ENCODE data around the gene TRIM44. TPM values are rescaled to one million over a fixed set of nuclear protein-coding genes. Genes with fewer than 3 reads are reported as not detected.
"Not testable (repeated sequence)": the region's sequence is repeated elsewhere in the genome, so short reads cannot be mapped to it uniquely, and the experiment has no call there.

Gene TRIM44
- total RNA-seq, 1 experiment from 2014 or later = 16.9 TPM

DNA sequence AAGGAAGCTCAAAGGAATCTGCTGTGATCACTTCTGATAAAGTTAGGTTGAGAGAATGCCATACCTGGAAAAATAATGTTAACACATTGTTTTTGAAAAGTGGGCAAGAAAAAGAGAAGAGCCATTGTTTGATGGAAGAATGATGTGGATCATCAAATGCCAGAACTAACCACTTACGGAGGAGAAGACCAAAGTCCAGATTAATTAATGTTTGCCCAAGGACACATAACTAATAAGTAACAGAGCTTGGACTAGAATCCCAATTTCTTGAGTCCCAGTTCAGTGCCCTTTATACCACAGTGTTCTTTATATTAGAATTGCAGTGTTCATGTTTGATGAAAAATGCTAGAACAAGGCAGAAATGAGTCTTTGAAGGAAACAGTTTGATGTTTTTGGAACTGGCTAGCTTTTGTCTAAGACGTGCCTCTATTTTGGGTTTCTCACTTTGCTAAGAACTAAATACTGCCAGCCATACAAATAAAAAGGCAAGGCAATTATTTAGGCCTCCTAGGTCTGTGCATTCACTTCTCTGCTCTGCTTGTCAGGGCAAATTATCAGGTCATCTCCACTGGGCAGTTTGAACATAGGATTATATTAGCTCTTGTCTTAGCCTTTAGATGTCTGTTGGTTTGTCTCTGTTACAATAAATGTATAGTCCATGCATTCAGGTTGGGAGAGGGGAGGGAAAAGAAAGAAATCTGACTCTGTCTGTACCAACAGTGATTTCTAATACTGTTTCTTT lies 72.3 kb downstream of the TRIM44 start:
- H3K36me3 ChIP-seq (replicated peaks; ENCODE audit: control insufficient read depth, insufficient read depth, low read length) = no peaks in the 10 kb centered on the region
- no peak overlapping the region for H3K4me3 ChIP-seq (ENCODE audit: insufficient read depth, low read depth, low read length)
- no peak for DNase-seq
- no peaks in the 10 kb centered on the region for H3K27me3 ChIP-seq (ENCODE audit: control insufficient read depth, insufficient read depth, low read length)

DNA sequence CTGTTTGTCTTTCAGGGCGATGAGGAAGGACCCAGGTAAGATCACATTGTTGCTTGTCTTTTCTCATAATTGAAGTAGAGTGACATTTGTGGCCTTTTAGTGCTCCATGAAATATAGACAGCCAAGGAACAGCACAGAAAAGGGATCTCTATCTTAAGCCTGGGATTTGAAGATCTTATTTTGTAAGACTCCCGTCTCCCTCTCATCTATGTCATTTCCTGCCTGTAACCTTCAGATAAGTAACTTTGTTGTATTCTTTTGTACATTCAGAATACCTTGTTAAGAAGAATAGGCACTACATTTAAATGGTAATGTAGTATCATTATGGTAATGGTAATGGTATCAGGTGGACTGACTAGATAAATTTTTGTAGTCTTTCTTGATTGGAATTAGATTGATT lies 72.8 kb downstream of the TRIM44 start:
- no peak for DNase-seq
- no peaks in the 10 kb centered on the region for H3K27me3 ChIP-seq (ENCODE audit: control insufficient read depth, insufficient read depth, low read length)
- H3K36me3 ChIP-seq (replicated peaks; ENCODE audit: control insufficient read depth, insufficient read depth, low read length) = no peaks in the 10 kb centered on the region
- no peak overlapping the region for H3K4me3 ChIP-seq (ENCODE audit: insufficient read depth, low read depth, low read length)

DNA sequence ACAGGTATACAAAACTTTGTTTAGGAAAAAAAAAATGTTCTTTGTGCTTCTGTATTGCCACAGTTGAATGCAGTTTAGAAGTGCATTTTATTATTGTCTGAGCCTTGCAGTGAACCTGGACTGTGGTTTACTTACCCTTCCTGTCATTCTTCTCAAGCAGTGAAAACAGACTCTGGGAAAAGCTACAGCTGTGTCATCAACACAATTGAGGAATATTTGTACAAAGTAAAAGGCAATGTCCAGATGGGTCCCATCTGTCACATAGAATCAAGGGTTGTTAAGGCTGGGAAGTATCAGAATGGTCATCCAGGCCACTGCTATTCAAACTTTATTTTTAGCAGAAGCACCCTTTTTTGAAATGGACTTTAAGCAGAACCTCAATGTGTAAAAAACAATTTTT lies 73.3 kb downstream of the TRIM44 start:
- H3K27me3 ChIP-seq (ENCODE audit: control insufficient read depth, insufficient read depth, low read length) = no peaks in the 10 kb centered on the region
- no peak for DNase-seq
- no peaks in the 10 kb centered on the region for H3K36me3 ChIP-seq (replicated peaks; ENCODE audit: control insufficient read depth, insufficient read depth, low read length)

DNA sequence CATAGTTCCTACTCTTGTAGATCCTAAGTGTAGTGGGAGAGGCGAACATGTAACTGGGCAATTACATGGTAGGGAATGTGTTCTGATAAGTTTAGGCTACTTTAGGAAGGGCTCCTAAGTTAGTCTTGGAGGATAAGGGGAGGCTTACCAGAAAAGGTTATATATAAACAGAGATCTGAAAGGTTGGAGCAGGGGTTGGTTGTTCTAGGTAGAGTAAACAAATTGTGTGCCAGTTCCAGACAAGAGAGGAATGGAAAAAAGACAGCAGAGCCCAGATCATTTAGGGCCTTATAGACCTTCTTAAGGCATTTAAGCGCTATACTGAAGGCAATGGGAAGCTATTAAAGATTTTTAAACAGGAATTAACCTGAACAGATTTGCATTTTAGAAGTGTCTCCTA lies 74.4 kb downstream of the TRIM44 start:
- Histone ChIP-seq H3K27me3 (ENCODE audit: control insufficient read depth, insufficient read depth, low read length) (no peaks in the 10 kb centered on the region), H3K36me3 (replicated peaks; ENCODE audit: control insufficient read depth, insufficient read depth, low read length) (no peaks in the 10 kb centered on the region), H3K4me3 (ENCODE audit: insufficient read depth, low read depth, low read length) (no peak overlapping the region)
- no peak for DNase-seq

More for the DNA sequence above, 73.3 kb downstream of the TRIM44 start:
- H3K4me3 ChIP-seq (ENCODE audit: insufficient read depth, low read depth, low read length) = no peak overlapping the region

DNA sequence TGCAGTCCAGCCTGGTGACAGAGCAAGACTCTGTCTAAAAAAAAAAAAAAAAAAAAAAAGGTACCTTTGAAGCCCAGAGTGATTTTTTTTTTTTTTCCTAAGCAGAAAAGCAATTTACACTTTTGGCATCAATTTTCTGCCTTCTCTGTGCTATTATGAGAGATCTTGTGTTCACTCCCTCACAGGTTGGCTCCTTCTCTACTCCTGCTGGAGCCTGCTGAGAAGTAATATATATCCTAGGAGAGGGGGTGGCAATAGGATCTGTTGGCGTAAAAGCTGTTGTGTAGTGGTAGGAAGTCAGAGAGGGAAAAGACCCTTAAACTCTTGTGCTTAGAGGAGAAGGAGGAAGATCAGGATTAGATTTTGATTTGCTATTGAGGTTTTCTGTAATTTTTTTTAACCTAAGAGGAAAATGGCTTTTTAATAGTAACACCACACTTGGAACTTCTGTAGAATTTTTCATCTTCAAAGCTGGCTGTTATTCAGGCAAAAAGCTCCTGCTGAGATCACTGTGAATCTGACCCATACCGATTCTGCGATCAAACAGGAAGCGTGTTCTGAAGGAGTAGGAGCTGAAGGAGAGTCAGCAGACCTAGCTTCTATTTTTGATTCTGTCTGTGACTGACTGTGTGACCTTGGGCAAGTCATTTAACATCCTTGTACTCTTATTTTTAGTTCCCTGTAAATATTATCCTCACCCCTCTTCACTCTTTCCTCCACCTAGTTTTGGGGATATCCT lies 77.7 kb downstream of the TRIM44 start:
- no peak for DNase-seq
- no peaks in the 10 kb centered on the region for H3K27me3 ChIP-seq (ENCODE audit: control insufficient read depth, insufficient read depth, low read length)
- no peaks in the 10 kb centered on the region for H3K36me3 ChIP-seq (replicated peaks; ENCODE audit: control insufficient read depth, insufficient read depth, low read length)
- no peak overlapping the region for H3K4me3 ChIP-seq (ENCODE audit: insufficient read depth, low read depth, low read length)

DNA sequence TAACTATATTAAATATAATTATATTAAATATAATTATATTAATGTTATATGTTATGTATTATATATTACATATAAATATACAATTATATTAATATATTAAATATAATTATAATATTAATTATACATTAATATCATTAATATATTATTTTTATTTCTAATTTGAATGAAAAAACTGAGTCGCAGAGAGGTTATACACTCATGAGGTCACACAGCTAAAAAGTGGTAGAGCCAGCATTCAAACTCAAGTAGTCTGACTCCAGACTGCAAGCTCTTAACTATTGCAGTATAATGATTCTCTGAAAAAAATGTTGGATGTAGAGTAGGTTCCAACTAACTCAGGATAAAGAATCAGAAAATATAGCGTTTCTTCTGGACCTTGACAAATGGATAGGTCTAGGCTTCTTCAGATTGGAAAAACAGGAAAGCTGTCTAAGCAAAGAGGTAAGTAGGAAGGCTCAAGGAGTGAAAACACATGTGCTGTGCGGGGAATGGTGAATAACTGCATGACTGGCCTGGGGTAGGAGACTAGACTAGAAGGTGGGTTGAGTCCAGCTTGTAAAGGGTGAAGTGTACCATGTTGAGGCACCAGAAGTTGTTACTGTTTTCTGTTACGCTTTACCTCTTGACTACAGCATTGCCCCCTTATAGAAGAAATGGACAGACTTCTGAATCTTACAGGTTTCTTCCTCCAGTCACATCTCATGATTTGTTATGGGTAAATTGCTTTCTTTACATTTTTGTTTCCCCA lies 80.3 kb downstream of the TRIM44 start:
- H3K4me3 ChIP-seq (ENCODE audit: insufficient read depth, low read depth, low read length) = no peak overlapping the region
- no peak for DNase-seq
- no peaks in the 10 kb centered on the region for H3K27me3 ChIP-seq (ENCODE audit: control insufficient read depth, insufficient read depth, low read length)
- no peaks in the 10 kb centered on the region for H3K36me3 ChIP-seq (replicated peaks; ENCODE audit: control insufficient read depth, insufficient read depth, low read length)

DNA sequence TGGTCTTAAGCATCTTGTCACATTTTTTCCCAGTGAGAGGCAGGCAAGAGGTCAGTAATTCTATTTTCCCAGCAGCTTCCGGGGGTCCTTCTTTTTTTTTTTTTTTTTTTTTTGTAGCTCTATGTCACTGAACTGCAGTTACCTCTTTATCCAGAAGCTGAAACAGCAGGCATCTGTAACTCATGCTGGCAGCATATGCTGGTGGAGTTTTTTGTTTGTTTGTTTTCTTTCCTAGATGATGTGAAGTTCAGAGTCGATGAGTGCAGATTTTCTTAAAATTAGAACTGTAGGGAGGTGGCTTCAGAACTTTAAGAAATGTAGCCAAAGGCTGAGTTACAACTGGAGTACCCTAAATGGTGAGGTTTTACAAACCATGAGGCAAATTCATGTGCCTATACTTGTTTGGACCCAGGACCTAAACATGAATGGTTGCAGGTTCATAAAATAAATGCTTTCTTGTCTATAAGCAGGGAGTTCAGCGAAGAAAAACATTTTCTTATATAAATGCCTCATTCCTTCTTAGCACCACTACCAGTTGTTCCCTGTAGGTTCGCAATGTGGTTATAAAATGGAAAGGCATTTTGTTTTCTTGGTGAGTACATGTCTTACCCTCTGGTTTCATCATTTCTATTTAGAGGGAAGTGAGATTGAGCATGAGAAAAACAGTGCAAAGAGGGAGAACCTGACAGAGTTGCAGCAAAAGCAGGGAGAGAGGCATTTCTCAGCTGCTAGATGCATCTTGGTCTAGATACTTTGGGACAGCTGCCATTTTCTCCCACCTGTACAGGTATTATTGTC lies 84.0 kb downstream of the TRIM44 start:
- Histone ChIP-seq H3K4me3 (ENCODE audit: insufficient read depth, low read depth, low read length) (no peak overlapping the region), H3K36me3 (replicated peaks; ENCODE audit: control insufficient read depth, insufficient read depth, low read length) (no peaks in the 10 kb centered on the region), H3K27me3 (ENCODE audit: control insufficient read depth, insufficient read depth, low read length) (no peaks in the 10 kb centered on the region)
- no peak for DNase-seq

DNA sequence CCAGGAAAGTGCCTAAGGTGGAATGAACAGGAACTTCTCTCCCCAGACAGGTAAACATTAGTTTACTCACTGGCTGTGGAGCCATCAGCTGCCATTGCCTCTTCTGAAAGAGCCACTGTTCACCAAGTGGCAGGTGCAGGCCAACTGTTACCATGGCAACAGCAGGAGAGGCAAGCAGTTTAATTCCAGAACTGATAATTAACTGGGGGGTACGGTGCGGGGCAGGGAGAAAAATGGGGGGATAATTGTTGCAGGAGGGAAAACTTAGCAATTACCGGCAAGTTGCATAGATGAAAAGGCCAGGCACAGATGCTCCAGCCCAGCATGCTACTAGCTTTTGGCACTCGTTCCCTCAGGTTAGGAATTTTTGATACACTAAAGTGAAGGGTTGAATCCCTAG lies 85.1 kb downstream of the TRIM44 start:
- Histone ChIP-seq H3K27me3 (ENCODE audit: control insufficient read depth, insufficient read depth, low read length) (no peaks in the 10 kb centered on the region), H3K4me3 (ENCODE audit: insufficient read depth, low read depth, low read length) (no peak overlapping the region), H3K36me3 (replicated peaks; ENCODE audit: control insufficient read depth, insufficient read depth, low read length) (no peaks in the 10 kb centered on the region)
- DNase-seq = no peak

DNA sequence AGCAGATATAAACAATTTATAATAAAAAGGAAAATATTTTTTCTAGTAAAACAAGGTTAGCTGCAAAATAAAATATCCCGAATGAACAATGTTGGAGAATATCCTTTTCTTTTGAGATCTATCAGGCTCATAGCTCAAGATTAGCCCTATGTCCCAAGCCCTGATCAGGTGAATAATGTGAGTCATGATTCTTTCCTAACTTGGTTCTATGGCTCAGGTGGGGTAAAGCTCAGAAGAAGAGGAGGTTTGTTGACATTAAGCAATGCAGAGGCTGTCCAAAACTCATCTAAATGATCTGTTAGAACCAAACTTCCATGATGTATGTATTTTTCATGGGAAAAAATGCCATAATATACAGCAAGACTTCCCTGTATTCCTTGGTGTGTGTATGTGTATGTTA lies 86.1 kb downstream of the TRIM44 start:
- Histone ChIP-seq H3K27me3 (ENCODE audit: control insufficient read depth, insufficient read depth, low read length) (no peaks in the 10 kb centered on the region), H3K4me3 (ENCODE audit: insufficient read depth, low read depth, low read length) (no peak overlapping the region), H3K36me3 (replicated peaks; ENCODE audit: control insufficient read depth, insufficient read depth, low read length) (no peaks in the 10 kb centered on the region)
- DNase-seq = no peak

DNA sequence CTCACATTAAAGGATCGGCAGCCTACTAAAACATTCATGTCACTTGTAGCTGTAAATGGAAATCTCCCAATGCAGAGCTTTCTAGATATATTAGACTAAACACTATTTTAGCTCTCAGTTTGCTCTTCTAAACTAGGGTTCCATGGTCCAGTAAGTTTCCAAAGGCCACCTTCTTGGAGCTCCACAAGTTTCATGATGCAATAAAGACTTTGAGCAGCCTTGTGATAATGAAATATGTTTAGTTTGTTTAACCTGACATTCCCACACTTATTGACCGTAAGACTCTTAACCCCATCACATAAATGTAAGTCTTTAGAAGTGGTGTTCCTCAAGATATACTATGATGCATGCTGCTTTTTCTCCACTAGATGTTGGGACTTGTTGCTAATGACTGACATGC lies 87.7 kb downstream of the TRIM44 start:
- H3K4me3 ChIP-seq (ENCODE audit: insufficient read depth, low read depth, low read length) = no peak overlapping the region
- no peaks in the 10 kb centered on the region for H3K27me3 ChIP-seq (ENCODE audit: control insufficient read depth, insufficient read depth, low read length)
- no peaks in the 10 kb centered on the region for H3K36me3 ChIP-seq (replicated peaks; ENCODE audit: control insufficient read depth, insufficient read depth, low read length)
- DNase-seq = no peak

DNA sequence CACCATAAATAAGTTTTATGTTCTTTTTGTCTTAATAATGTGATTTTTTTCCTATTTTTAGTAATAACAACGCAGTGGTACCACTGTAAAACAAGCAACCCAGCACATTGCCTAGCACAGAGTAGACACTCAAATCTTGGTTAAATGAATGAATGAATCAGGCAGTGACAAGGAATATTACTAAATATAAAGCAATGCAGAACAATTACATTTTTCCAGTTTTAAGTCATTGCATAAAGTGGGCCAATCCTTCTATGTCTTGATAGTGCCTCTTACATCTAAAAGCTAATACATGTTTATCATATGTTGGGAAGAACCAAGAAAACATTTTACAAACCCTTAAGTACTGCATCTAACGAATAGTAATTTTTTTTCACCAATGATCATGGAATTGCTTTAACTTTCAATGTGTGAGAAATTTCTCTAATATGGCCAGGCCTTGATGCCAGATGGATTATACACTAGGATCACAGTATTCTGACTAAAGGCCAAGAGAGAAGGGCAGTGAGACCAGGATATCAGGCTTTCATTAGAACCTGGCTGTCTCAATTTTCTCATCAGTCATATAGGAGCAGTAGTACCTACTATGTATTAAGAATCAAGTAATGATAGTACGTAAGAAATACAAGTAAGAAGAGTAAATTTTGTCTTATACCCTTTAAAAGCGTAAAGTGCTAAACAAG lies 88.5 kb downstream of the TRIM44 start:
- H3K4me3 ChIP-seq (ENCODE audit: insufficient read depth, low read depth, low read length) = no peak overlapping the region
- no peaks in the 10 kb centered on the region for H3K36me3 ChIP-seq (replicated peaks; ENCODE audit: control insufficient read depth, insufficient read depth, low read length)
- no peaks in the 10 kb centered on the region for H3K27me3 ChIP-seq (ENCODE audit: control insufficient read depth, insufficient read depth, low read length)
- no peak for DNase-seq

DNA sequence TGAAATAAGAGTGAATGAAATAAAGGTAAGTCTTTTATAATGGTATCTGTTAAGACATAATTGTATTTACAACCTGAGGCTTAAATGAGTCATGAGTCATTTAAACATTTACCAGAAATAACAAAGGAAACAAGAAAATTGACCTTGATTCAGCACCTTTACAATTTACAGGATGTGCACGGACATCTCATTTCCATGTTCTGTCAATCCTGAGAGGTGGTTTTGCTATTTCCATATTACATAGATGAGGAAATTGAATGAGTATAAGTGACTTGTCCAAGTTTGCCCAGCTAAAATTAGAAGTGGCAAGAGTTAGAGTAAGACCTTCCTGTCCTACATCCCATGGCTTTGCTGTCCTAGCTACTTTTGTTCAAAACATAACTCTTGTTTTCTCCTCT lies 89.1 kb downstream of the TRIM44 start:
- H3K4me3 ChIP-seq (ENCODE audit: insufficient read depth, low read depth, low read length) = no peak overlapping the region
- H3K27me3 ChIP-seq (ENCODE audit: control insufficient read depth, insufficient read depth, low read length) = no peaks in the 10 kb centered on the region
- no peak for DNase-seq
- no peaks in the 10 kb centered on the region for H3K36me3 ChIP-seq (replicated peaks; ENCODE audit: control insufficient read depth, insufficient read depth, low read length)

DNA sequence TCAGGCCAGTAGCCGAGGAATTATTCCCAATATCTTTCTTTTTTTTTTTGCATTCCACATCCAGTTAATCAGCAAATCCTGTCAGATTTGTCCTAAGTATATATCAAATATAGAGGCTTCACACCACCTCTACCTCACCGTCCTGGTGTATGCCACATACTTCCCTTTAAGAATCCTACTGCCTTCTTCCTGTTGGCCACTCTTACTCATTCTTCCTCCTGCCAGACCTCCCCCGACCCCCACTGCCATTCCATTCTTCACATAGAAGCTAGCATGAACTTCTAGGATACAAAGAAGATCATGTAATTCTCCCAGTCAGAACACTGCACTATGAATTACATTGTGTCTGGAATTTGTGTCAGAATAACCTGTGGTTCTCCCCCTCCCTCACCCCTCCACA lies 89.5 kb downstream of the TRIM44 start:
- H3K4me3 ChIP-seq (ENCODE audit: insufficient read depth, low read depth, low read length) = no peak overlapping the region
- H3K36me3 ChIP-seq (replicated peaks; ENCODE audit: control insufficient read depth, insufficient read depth, low read length) = no peaks in the 10 kb centered on the region
- DNase-seq = no peak
- H3K27me3 ChIP-seq (ENCODE audit: control insufficient read depth, insufficient read depth, low read length) = no peaks in the 10 kb centered on the region

DNA sequence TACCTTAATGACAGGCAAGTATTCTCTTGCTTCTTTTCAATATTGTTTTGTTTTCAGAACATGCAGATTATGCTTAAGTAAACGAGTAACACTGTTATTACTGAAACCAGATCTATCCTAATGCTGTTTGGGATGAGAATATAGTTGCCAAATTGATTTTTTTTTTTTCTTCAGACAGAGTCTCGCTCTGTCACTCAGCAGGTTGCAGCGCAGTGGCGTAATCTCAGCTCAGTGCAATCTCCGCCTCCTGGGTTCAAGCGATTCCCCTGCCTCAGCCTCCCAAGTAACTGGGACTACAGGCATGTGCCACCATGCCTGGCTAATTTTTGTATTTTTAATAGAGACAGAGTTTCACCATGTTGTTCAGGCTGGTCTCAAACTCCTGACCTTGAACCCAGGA lies 91.0 kb downstream of the TRIM44 start:
- H3K4me3 ChIP-seq (ENCODE audit: insufficient read depth, low read depth, low read length); H3K36me3 ChIP-seq (replicated peaks; ENCODE audit: control insufficient read depth, insufficient read depth, low read length); H3K27me3 ChIP-seq (ENCODE audit: control insufficient read depth, insufficient read depth, low read length); DNase-seq: not testable (repeated sequence)
